Spleen (tissue), 7 donors: ENCODE measurements around the gene HHAT.

ENCODE experiments used
- CTCF ChIP-seq, 11 experiments: fragments of 200-600 bp in 7 of 11; fragments of 450-650 bp in 4 of 11; sonication (generic) in 4 of 11; IDR thresholded peaks in 8 of 11; conservative IDR thresholded peaks in 3 of 11; 1 replicate in 7 of 11; 2 replicates in 4 of 11; pipeline versions ENCODE4 v1.4.0 to v1.8.0; 2016 to 2021; ENCODE audit warnings: antibody characterized with exemption in 11 of 11, inconsistent platforms in 4 of 11, mild to moderate bottlenecking in 1 of 11
- POLR2A ChIP-seq, 3 donors: fragments of 450-650 bp; IDR thresholded peaks; one replicate each; pipeline ENCODE4 v1.5.1; 2017; ENCODE audit warnings: antibody characterized with exemption in 3 of 3, mild to moderate bottlenecking in 1 of 3
- donor health status: DM: no; HTN: no; CAD: no; lungs with moderate emphysema.
- donor health status: DM: no; HTN: no; CAD: no.
- donor health status: DM: no; HTN: no; CAD: no.

- TF ChIP-seq CTCF (IDR thresholded peaks at IDR 0.05 in 8 of 11, conservative IDR thresholded peaks at IDR 0.05 in 3 of 11) (no peak), POLR2A (IDR thresholded peaks at IDR 0.05) (no peak)
Measured at GRCh38 chr1:210291081-210291764, 37.5 kb upstream of the HHAT start.
